Measurements from ENCODE around the gene PDSS2.

Gene PDSS2

GRCh38 chr6:107108201-107108890, 351.0 kb downstream of the PDSS2 start:
- Histone ChIP-seq H3K9ac (ENCODE audit: low read length) (no peak overlapping the region), H3K9me3 (ENCODE audit: control insufficient read depth, low read length) (no peaks in the 10 kb centered on the region), H3K36me3 (ENCODE audit: control insufficient read depth, insufficient read depth, low read length) (no peaks in the 10 kb centered on the region), H3K4me3 (ENCODE audit: low read length) (no peak overlapping the region), H3K4me1 (ENCODE audit: control insufficient read depth, insufficient read depth, low read length) (no peaks in the 10 kb centered on the region), H3K27me3 (ENCODE audit: control insufficient read depth, insufficient read depth, low read length) (no peaks in the 10 kb centered on the region)

GRCh38 chr6:107107791-107108190, 351.6 kb downstream of the PDSS2 start:
- Histone ChIP-seq H3K9me3 (ENCODE audit: control insufficient read depth, low read length) (no peaks in the 10 kb centered on the region), H3K36me3 (ENCODE audit: control insufficient read depth, insufficient read depth, low read length) (no peaks in the 10 kb centered on the region), H3K4me3 (ENCODE audit: low read length) (no peak overlapping the region), H3K4me1 (ENCODE audit: control insufficient read depth, insufficient read depth, low read length) (no peaks in the 10 kb centered on the region), H3K27me3 (ENCODE audit: control insufficient read depth, insufficient read depth, low read length) (no peaks in the 10 kb centered on the region), H3K9ac (ENCODE audit: low read length) (no peak overlapping the region)

- no peaks in the 10 kb centered on the region for H3K4me1 ChIP-seq (ENCODE audit: control insufficient read depth, insufficient read depth, low read length)
- H3K36me3 ChIP-seq (ENCODE audit: control insufficient read depth, insufficient read depth, low read length), result no peaks in the 10 kb centered on the region
- no peak overlapping the region for H3K4me3 ChIP-seq (ENCODE audit: low read length)
- no peak overlapping the region for H3K9ac ChIP-seq (ENCODE audit: low read length)
- H3K27me3 ChIP-seq (ENCODE audit: control insufficient read depth, insufficient read depth, low read length), result no peaks in the 10 kb centered on the region
- no peaks in the 10 kb centered on the region for H3K9me3 ChIP-seq (ENCODE audit: control insufficient read depth, low read length)
Observed at GRCh38 chr6:107106165-107106564, 353.2 kb downstream of the PDSS2 start.

- Histone ChIP-seq H3K9me3 (ENCODE audit: control insufficient read depth, low read length) (no peaks in the 10 kb centered on the region), H3K27me3 (ENCODE audit: control insufficient read depth, insufficient read depth, low read length) (no peaks in the 10 kb centered on the region), H3K4me3 (ENCODE audit: low read length) (no peak overlapping the region)
Observed at GRCh38 chr6:107105511-107106116, 353.8 kb downstream of the PDSS2 start.

GRCh38 chr6:107103082-107103481, 356.3 kb downstream of the PDSS2 start:
- Histone ChIP-seq H3K9ac (ENCODE audit: low read length) (no peak overlapping the region), H3K9me3 (ENCODE audit: control insufficient read depth, low read length) (no peaks in the 10 kb centered on the region), H3K4me1 (ENCODE audit: control insufficient read depth, insufficient read depth, low read length) (no peaks in the 10 kb centered on the region), H3K27me3 (ENCODE audit: control insufficient read depth, insufficient read depth, low read length) (no peaks in the 10 kb centered on the region), H3K36me3 (ENCODE audit: control insufficient read depth, insufficient read depth, low read length) (no peaks in the 10 kb centered on the region), H3K4me3 (ENCODE audit: low read length) (no peak overlapping the region)

More at GRCh38 chr6:107105511-107106116, 353.8 kb downstream of the PDSS2 start:
- Histone ChIP-seq H3K36me3 (ENCODE audit: control insufficient read depth, insufficient read depth, low read length) (no peaks in the 10 kb centered on the region), H3K4me1 (ENCODE audit: control insufficient read depth, insufficient read depth, low read length) (no peaks in the 10 kb centered on the region), H3K9ac (ENCODE audit: low read length) (no peak overlapping the region)
